Activated CD8-positive, alpha-beta memory T cell treated with anti-CD3 and anti-CD28 coated beads, Interleukin-2, amount 50 U/mL, for 48 hours (primary cell): ENCODE results near the gene BACH2.
A peak's percentile ranks its signal among the peaks of the same experiment; 100 is the strongest.
"Not testable (repeated sequence)": the region's sequence is repeated elsewhere in the genome, so short reads cannot be mapped to it uniquely, and the experiment has no call there.

Experiments
- DNase-seq: peaks from one replicate; pipeline ENCODE4 v3.0.0-alpha.2; 2020

BACH2 gene

DNA sequence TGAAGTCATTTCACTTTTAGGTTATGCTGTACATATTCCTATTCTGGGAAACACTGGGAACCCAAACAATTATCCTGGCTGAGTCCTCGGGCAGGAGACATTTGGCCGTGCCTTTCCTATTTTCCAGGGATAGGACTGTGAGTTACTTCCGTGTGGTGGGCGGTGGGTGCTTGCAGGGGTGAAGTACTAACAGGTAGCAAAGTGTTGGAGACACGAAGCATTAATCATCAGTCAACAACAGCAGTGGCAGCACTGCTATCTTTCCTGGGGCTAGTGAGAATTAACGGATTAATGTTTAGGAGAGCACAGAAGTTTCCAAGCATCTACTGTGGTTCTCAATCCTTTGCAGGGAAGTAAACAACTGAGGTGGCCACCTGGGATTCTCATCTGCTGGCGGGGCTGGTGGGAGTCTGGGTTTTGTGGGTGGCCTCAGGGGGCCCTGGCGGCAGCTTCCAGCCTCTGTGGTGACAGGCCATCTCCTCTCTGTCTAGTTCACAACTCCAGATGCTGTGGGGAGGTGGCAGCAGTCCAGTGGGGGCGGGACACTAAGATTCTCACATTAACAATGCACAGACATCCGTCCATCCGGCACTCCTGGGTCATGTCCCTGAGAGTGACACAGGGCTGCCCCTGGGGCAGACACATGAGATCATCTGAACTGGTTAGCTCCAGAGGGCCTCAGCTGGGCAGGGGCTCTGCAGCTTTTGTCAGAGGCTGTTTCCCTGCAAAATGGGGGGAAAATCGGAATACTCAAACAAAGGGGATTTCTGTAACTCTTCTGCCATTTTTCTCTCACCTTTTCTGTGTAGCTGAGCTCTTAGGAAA is 311.5 kb downstream of the BACH2 start:
- DNase-seq = no peak

- DNase-seq = no peak
Observed at GRCh38 chr6:89980353-89980752, 316.3 kb downstream of the BACH2 start.

DNA sequence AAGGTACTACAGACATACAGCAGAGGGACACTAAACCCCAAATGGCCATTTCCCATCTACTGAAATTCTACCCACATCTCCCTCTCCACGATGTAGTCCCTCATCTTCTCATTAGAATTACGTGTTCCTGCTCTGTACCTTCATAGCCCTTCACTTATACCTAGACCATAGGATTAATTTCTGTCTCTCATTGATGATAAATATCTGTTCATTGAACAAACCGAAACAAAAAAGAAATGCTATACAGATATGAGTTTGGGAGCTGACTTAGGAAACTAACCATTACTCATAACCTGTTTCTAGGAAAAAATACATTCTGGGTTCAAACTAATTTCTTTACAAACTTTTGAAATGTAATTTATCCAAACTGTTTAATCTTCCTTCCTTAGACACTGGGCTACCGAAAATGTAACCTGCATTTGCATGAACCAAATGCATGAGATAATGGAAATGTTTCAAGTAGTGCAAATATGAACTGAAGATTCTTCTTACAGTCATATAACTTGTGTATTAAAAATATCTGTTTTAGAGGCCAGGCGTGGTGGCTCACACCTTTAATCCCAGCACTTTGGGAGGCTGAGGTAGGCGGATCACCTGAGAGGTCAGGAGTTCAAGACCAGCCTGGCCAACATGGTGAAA is 317.0 kb downstream of the BACH2 start:
- DNase-seq = no peak

DNA sequence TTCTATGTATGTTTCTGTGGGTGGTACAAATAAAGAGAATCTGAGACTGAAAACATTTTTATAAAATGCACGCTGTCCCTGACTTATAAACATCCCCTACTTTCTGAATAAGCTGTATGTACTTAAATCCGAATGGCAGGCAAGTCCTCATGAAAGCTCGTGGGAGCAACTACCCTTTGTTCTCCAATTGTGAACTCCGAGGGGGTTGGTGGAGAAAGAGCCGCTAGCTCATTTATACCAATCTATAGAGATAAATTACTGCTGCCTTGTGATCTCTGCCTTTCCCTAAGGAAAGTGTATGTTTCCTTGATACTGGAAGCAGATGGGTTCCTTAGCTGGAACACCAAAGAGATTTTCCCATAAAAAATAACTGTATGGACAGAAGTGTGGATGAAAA is 317.9 kb downstream of the BACH2 start:
- no peak for DNase-seq

DNA sequence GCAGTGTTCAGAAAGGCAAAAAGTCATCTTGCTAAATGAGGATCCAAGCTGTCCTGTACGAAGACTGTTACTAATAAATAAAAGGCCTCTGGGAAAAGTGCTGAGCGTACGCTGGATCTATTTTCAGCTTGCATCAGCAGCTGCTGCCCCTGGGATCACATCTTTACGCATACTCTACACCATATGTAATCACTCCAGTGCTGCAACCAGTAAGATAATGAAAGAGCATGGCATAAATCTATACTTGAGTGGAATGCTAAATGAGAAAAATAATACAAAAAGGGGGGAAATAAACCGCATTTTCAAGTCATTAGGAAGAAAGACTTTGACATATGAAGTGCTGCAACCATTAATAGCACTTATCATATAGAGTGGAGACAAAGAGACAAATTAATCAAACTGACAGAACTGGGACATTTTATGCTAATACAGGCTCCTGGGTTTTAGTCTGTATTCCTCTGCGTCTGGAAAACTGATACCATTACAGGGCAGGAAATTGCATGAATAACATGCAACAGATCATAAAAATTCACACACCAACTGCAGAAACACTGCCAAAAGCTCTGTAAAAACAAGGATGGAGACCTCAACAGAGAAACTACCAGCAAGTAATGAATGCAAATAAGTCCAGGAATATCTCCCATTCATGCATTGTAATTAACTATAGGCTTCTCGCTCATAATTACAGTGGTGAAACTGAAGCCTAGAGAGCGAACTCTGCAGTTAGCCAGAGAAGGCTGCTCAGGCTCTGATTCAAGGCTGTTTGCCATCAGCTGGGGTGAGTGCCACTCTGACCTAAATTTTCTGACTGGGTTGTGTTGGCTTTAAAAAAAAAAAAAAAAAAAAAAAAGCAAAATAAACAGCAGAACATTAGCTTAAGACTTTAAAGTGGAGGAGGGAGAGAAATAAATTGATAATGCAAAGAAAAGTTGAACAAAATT is 318.6 kb downstream of the BACH2 start:
- no peak for DNase-seq

DNA sequence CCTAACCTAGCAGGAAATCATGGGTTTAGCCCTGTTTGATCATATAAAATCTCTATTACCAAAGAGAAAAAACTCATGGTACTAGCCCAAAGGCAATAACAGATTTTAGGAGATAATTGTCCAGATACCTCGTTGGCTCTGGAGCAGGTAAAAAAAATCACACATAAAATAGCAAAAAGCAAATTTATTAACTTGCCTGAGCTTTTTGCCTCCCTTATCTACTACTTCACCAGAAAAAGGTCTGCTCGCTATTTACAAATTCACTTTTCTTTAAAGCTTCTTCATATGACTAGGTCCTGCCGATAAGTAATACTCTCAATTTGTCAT is 320.0 kb downstream of the BACH2 start:
- DNase-seq = no peak

GRCh38 chr6:89975991-89976693 is 320.5 kb downstream of the BACH2 start:
- no peak for DNase-seq

- no peak for DNase-seq
Observed at GRCh38 chr6:89975366-89975765, 321.3 kb downstream of the BACH2 start.

DNA sequence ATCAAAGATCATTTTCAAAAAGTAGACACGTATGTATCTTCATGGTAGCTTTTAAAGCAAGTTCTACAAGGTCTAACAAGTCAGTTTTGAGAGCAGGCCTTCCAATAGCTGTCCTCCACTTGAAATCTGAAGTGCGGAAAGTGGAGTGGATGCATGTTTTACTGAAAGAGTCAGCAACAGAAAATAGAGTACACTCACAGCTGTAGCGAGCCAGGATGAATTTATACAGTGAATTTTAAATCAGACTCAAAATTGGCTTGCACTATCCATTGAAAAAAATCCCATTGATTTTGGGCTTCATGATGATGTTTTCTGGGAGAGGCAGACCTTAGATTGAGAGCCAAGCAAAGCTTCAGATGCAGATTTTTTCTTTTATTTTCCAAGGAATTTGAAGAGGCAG is 321.8 kb downstream of the BACH2 start:
- DNase-seq = no peak

GRCh38 chr6:89972025-89972381 is 324.6 kb downstream of the BACH2 start:
- DNase-seq = no peak

GRCh38 chr6:89971338-89972024 is 325.2 kb downstream of the BACH2 start:
- not testable (repeated sequence) for DNase-seq

DNA sequence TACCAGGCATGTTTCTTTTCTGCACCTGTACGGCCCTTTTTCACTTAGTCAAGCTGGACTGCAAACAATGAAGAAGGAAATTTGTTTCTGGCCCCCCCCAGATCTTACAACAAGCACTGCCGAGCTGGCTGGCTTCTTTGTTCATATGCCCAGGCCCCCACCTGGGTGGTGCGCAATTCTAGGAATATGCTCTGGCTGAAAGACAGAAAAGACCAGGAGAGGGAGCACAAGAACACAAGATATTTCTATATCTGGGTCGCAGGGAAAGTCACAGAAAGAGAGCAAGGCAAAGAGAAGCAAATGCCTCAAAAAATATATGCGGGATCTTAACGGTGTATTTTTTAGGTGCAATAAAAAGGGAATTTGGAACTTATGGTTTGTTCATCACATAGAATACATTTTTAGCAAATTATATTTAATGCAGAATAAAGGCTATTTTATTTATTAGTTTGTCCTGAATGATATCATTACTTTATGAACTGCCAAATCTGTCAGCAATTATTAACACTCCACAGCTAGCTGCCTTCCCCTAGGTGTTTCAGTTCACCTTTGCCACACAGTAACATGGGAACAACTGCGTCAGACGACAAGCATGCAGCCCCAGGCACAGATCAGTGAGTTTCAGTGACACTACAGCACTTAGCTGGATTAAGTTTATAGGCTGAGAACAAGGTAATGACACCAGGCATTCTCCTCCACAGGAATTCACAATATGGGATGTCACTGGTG is 325.9 kb downstream of the BACH2 start:
- no peak for DNase-seq

DNA sequence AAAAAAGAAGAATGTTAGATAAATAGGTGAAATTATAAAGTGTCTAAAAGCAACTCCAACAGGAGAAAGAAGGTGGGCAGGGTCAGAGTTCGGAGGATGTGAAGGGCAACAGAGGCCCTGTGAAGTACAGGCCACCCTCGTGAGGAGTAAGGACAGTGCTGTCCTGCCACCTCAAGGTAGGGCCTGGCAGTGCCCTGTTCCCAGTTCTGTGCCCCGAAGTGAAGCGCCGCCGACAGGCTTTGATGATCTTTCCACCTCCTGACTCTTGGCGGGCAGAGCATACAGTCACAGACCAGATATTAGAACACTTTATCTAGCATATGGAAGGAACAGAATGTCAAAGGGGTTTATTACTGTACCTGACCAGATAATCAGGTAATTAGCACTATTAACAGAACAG is 326.6 kb downstream of the BACH2 start:
- no peak for DNase-seq

- no peak for DNase-seq
Observed at GRCh38 chr6:89966913-89967312, 329.7 kb downstream of the BACH2 start.

GRCh38 chr6:89966228-89966544 is 330.5 kb downstream of the BACH2 start:
- DNase-seq = no peak

GRCh38 chr6:89965441-89966227 is 331.0 kb downstream of the BACH2 start:
- DNase-seq = no peak

DNA sequence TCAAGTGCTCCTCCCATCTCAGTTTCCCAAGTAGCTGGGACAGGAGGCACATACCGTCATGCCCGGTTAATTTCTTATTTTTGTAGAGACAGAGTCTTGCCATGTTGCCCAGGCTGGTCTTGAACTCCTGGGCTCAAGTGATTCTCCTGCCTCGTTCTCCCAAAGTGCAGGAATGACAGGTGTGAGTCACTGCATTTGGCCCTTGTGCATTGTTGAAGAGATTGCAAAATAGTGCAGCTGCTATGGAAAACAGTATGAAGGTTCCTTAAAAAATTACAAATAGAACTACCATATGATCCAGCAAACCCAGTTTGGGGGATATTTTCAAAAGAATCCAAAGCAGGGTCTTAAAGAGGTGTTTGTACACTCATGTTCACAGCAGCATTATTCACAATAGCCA is 333.3 kb downstream of the BACH2 start:
- DNase-seq = no peak

- DNase-seq = no peak
Observed at GRCh38 chr6:89961481-89961880, 335.2 kb downstream of the BACH2 start.

DNA sequence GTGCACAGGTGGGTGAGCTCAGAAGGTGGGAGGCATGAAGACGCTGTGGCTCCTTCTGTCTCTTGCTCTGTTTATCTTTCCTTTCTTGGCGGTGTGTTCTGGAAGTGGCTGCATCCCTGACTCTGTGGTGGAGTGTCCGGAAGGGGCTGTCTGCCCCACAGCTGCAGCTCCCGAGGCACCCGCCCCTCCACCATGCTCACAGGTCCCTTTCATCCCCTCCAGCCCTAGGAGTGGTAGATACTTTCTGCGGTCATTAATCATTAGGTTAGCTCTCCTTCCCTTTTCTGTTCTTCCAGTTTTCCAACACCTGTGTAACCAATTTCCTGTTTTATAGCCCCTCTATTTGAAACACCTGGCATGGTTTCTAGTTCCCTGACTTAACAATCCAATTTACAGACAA is 336.8 kb downstream of the BACH2 start:
- peak; percentile 50 for DNase-seq

- no peak for DNase-seq
Observed at GRCh38 chr6:89956182-89956581, 340.5 kb downstream of the BACH2 start.

DNA sequence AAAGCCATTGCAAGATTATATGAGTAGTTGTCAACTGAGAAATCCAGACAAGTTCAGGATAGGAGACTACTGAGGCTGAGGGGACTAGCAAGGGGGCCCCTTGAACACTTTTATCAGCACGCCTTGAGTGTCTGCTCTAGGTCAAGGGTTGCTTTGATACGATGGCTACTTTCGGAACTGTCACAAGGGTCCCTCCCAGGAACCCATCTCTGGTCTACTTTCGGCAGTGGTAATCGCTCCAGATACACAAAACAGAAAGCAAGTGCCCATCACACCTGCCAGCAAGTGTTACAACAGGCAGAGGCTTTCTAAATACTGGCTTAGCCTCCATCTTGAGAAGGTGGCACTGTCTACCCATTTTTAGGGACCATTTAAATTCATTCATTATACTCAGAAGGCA is 341.3 kb downstream of the BACH2 start:
- DNase-seq = peak; percentile 52
